ENCODE data around the gene RELL2.
A peak's percentile ranks its signal among the peaks of the same experiment; 100 is the strongest.

Gene RELL2

DNA sequence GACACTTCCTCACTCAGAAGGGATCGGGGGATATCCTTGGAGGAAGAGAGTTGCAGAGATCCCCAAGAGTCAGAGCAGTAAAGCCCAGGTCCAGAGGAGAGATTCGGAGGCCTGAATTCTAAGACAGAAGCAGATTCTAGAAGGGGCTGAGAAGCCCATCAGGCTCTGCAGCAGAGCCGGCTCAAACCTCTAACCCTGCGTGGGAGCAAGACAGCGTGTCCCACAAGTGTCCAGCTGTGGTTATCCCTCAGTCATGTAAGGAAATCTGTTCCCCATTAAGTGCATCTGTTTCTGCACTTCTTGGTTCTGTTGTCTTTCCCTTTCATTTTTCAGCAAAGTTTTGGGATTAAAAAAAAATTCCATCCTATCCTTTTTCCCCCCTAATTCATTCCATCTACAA is 13.2 kb upstream of the RELL2 start:
- Histone ChIP-seq H3K4me3 (ENCODE audit: low read depth in 1 of 2, low read length in 2 of 2) (no peak overlapping the region), H3K9ac (ENCODE audit: low read length) (no peak overlapping the region), H3K27me3 (ENCODE audit: control insufficient read depth in 1 of 2, insufficient read depth in 2 of 2, low read length in 2 of 2) (no peaks in the 10 kb centered on the region), H3K4me1 (ENCODE audit: insufficient read depth, low read length) (no peaks in the 10 kb centered on the region), H3K27ac (ENCODE audit: low read depth, low read length) (no peak overlapping the region), H3K9me3 (ENCODE audit: low read length) (no peaks in the 10 kb centered on the region), H3K36me3 (ENCODE audit: insufficient read depth, low read length) (peaks cover 68% of the 10 kb centered on the region)

DNA sequence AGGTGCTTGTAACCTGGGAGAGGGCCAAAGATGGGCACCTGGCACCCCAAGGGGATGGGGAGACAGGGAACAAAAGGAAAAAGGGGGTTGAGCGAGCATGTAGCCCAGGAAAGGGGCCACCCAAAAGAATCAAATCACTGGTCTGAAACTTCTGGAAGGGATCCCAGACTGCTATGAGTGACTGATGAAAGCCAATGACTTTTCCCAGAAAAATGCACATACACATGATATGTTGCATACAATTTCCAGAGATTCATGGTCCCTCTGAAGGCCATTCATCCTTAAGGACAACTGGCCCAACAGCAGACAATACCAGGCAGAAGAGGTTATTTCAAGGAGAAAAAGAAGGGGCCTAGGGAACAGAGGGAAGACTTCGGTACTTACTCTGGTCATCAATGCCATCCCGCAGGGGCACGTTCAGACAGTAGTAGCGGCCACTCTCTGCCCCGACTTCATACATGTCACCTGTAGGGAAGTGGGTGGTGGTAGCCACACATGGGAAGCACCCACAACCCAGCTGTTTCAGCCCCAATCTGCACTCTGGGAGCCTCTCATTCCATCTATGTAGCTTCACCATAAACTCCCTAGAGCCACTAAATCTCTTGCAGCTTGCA is 8.5 kb upstream of the RELL2 start:
- Histone ChIP-seq H3K27ac (ENCODE audit: low read depth, low read length) (no peak overlapping the region), H3K4me3 (ENCODE audit: low read depth in 1 of 2, low read length in 2 of 2) (no peak overlapping the region), H3K36me3 (ENCODE audit: insufficient read depth, low read length) (peaks cover 62% of the 10 kb centered on the region), H3K9ac (ENCODE audit: low read length) (no peak overlapping the region), H3K4me1 (ENCODE audit: insufficient read depth, low read length) (no peaks in the 10 kb centered on the region), H3K9me3 (ENCODE audit: low read length) (no peaks in the 10 kb centered on the region), H3K27me3 (ENCODE audit: control insufficient read depth in 1 of 2, insufficient read depth in 2 of 2, low read length in 2 of 2) (no peaks in the 10 kb centered on the region)

DNA sequence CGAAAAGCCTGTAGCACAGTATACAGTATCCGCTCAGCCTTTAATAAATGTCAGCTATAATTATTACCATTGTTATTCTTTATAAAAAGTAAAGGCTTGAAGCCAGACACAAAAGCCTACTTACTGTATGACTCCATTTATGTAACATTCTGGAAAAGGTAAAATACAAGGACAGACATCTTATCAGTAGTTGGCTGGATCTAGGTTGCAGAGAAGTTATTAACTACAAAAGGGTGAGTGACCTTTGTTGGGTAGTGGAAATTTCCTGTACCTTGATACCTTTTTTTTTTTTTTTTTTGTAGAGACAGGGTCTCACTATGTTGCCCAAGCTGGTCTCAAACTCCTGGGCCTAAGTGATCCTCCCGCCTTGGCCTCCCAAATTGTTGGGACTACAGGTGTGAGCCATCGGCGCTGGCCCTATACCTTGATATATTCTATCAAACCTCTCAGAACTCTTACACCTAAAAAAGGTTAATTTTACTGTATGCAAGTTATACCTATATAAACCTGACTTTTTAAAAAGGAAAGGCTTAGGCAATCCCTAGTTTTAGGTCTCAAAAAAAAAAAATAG is 6.1 kb upstream of the RELL2 start:
- Histone ChIP-seq H3K4me1 (ENCODE audit: insufficient read depth, low read length) (peaks cover 11% of the 10 kb centered on the region), H3K27ac (ENCODE audit: low read depth, low read length) (no peak overlapping the region), H3K9ac (ENCODE audit: low read length) (no peak overlapping the region), H3K9me3 (ENCODE audit: low read length) (no peaks in the 10 kb centered on the region), H3K36me3 (ENCODE audit: insufficient read depth, low read length) (peaks cover 44% of the 10 kb centered on the region), H3K27me3 (ENCODE audit: control insufficient read depth in 1 of 2, insufficient read depth in 2 of 2, low read length in 2 of 2) (no peaks in the 10 kb centered on the region), H3K4me3 (ENCODE audit: low read depth in 1 of 2, low read length in 2 of 2) (no peak overlapping the region)

DNA sequence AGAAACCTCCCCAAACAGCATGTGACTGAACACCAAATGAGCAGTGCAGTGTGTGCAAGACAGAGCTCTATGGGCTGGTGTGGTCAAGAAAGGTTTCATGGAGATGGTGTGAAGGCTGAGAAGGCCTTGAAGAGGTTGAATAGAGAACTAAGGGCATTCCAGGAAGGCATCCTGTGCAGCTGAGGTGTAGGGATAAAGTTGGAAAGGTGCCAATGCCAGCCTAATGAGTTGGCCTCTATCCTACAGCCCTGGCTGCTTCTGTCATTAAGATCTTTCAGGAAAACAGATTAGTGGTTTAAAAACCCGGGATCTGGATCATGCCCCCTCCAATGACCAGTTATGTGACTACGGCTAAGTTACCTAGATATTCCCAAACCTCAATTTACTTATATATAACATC is 4.1 kb upstream of the RELL2 start:
- no peak overlapping the region for H3K4me3 ChIP-seq (ENCODE audit: low read depth in 1 of 2, low read length in 2 of 2)
- H3K27me3 ChIP-seq (ENCODE audit: control insufficient read depth in 1 of 2, insufficient read depth in 2 of 2, low read length in 2 of 2): peaks cover 0 to 6% of the 10 kb centered on the region in 2 donors
- H3K4me1 ChIP-seq (ENCODE audit: insufficient read depth, low read length): peaks cover 19% of the 10 kb centered on the region
- H3K36me3 ChIP-seq (ENCODE audit: insufficient read depth, low read length): peaks cover 33% of the 10 kb centered on the region
- no peaks in the 10 kb centered on the region for H3K9me3 ChIP-seq (ENCODE audit: low read length)
- no peak overlapping the region for H3K9ac ChIP-seq (ENCODE audit: low read length)
- H3K27ac ChIP-seq (ENCODE audit: low read depth, low read length): no peak overlapping the region

DNA sequence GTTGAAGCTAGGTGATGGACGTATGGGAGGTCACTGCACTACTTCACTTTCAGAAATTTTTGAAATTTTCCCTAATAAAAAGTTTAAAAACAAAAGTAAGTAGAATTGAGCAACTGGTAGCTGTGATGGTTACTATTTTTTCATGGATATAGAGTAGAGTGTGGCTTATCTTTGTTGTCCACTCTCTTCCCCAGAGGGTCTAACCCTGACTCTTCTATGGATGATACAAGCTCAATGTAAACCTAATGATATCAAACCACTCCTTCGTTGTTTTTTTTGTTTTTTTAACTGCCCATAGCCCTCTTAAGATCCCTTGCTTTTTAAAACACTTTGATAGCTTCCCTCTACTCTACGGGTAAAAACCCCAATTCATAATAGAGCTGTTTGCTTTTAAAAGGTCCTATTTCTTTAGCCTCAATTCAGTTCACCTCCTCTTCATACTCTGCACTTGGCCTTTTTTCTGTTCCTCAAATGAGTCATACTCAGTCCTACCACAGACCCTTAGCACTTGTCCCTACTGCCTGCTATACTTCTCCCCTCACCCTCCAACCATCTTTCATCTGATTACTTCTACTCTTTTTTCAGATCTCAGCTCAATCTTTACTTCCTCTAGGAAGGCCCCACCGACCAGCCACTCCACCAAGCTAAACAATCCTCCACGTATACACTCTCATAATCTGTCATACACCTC is 2.8 kb upstream of the RELL2 start:
- Histone ChIP-seq H3K9ac (ENCODE audit: low read length) (no peak overlapping the region), H3K27me3 (ENCODE audit: control insufficient read depth in 1 of 2, insufficient read depth in 2 of 2, low read length in 2 of 2) (peaks cover 3 to 14% of the 10 kb centered on the region in 2 donors), H3K4me1 (ENCODE audit: insufficient read depth, low read length) (peaks cover 21% of the 10 kb centered on the region), H3K27ac (ENCODE audit: low read depth, low read length) (no peak overlapping the region), H3K9me3 (ENCODE audit: low read length) (no peaks in the 10 kb centered on the region), H3K36me3 (ENCODE audit: insufficient read depth, low read length) (peaks cover 20% of the 10 kb centered on the region), H3K4me3 (ENCODE audit: low read depth in 1 of 2, low read length in 2 of 2) (no peak overlapping the region)

DNA sequence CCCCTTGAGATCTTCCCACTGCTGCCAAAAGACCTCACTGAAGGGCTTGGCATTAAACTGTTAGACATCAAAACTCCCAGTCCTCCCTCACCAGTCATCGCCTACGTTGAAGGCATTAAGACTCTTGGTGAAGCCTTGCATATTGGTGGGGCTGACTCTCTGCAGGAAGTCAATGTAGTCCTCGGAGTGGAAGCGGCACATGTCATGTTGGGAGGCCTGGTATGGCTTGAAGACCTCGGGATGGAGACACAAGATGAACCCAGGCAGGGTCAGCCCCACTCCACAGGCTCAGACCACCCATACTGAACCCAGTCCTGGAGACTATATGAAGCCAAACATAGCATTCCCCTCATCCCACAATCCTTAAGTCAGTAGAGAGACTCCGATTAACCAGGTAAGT is 2.1 kb upstream of the RELL2 start:
- Histone ChIP-seq H3K27ac (ENCODE audit: low read depth, low read length) (no peak overlapping the region), H3K4me3 (ENCODE audit: low read depth in 1 of 2, low read length in 2 of 2) (no peak overlapping the region), H3K27me3 (ENCODE audit: control insufficient read depth in 1 of 2, insufficient read depth in 2 of 2, low read length in 2 of 2) (peaks cover 3 to 14% of the 10 kb centered on the region in 2 donors), H3K36me3 (ENCODE audit: insufficient read depth, low read length) (peaks cover 13% of the 10 kb centered on the region), H3K4me1 (ENCODE audit: insufficient read depth, low read length) (peaks cover 21% of the 10 kb centered on the region), H3K9me3 (ENCODE audit: low read length) (no peaks in the 10 kb centered on the region), H3K9ac (ENCODE audit: low read length) (no peak overlapping the region)

DNA sequence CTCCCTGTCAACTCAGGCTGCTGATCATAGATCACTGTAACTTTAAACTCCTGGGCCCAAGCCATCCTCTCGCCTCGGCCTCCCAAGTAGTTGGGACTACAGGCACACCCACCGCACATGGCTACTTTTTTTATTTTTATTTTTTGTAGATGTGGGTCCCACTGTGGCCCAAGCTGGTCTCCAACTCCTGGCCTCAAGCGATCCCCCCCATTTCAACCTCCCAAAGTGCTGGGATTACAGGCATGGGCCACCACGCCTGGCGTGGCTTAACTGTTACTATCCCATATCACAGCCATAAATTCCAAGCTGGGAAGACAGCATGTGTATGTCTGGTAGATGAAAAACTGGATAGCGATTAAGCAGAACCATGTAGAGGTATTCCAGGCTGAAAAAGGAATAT is 1.2 kb upstream of the RELL2 start:
- Histone ChIP-seq H3K27ac (ENCODE audit: low read depth, low read length) (no peak overlapping the region), H3K27me3 (ENCODE audit: control insufficient read depth in 1 of 2, insufficient read depth in 2 of 2, low read length in 2 of 2) (peaks cover 3 to 14% of the 10 kb centered on the region in 2 donors), H3K36me3 (ENCODE audit: insufficient read depth, low read length) (peaks cover 10% of the 10 kb centered on the region), H3K9ac (ENCODE audit: low read length) (peak overlapping the region; percentile 40), H3K9me3 (ENCODE audit: low read length) (no peaks in the 10 kb centered on the region), H3K4me1 (ENCODE audit: insufficient read depth, low read length) (peaks cover 21% of the 10 kb centered on the region), H3K4me3 (ENCODE audit: low read depth in 1 of 2, low read length in 2 of 2) (peak overlapping the region; percentile 85 to 92)

DNA sequence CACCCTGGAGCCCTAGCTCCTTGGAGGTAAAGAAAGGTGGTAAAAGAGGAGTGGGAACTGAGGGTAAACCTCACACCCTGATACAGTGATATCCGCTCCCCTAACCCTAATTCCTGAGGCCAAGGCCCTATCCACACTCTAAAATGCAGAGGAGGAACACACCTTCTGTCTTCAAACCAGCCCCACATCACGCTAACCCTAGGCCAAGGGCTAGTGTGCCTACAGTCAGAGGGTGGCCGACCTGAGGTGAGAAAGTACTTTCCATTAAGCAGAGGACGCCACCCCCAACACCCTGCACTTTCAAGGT is 738 bp upstream of the RELL2 start:
- Histone ChIP-seq H3K4me1 (ENCODE audit: insufficient read depth, low read length) (peaks cover 21% of the 10 kb centered on the region), H3K36me3 (ENCODE audit: insufficient read depth, low read length) (peaks cover 14% of the 10 kb centered on the region), H3K27me3 (ENCODE audit: control insufficient read depth in 1 of 2, insufficient read depth in 2 of 2, low read length in 2 of 2) (peaks cover 3 to 14% of the 10 kb centered on the region in 2 donors), H3K9ac (ENCODE audit: low read length) (peak overlapping the region; percentile 40), H3K9me3 (ENCODE audit: low read length) (no peaks in the 10 kb centered on the region), H3K27ac (ENCODE audit: low read depth, low read length) (peak overlapping the region; percentile 69), H3K4me3 (ENCODE audit: low read depth in 1 of 2, low read length in 2 of 2) (peak overlapping the region; percentile 85 to 92)

DNA sequence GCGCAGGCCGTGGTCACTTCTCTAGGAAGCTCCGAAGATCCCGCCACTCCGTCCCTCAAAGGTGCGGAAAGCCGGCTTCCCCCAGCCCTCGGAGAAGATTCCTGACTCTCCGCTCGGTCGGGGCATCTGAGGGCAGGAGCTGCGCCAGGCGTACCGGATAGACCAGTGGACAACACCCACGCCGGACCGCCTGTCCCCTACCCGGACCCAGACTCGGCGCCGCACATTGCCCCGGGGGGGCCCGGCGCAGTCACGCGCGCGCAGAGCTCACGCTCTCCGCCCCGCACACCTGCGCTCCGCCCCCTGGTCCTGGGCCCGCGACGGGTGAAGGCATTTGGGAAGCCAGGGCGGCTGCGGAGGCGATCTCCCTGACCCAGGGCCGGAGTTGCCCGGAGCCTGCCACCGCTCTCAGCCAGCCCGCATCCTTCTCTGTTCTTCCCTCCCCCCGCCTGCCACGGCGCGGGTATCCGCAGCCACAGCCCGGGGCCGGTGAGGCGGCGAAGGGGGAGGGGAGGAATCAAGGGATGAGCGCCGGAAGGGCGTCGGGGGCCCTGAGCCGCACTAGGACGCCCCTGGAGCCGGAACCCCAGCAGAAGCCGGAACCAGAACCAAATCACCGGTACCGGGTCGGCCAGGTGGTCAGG is 448 bp downstream of the RELL2 start:
- H3K4me3 ChIP-seq (ENCODE audit: low read depth in 1 of 2, low read length in 2 of 2): peak overlapping the region; percentile 85 to 92
- peaks cover 3 to 14% of the 10 kb centered on the region in 2 donors for H3K27me3 ChIP-seq (ENCODE audit: control insufficient read depth in 1 of 2, insufficient read depth in 2 of 2, low read length in 2 of 2)
- peaks cover 21% of the 10 kb centered on the region for H3K4me1 ChIP-seq (ENCODE audit: insufficient read depth, low read length)
- H3K9ac ChIP-seq (ENCODE audit: low read length): no peak overlapping the region
- peaks cover 15% of the 10 kb centered on the region for H3K36me3 ChIP-seq (ENCODE audit: insufficient read depth, low read length)
- H3K9me3 ChIP-seq (ENCODE audit: low read length): no peaks in the 10 kb centered on the region
- H3K27ac ChIP-seq (ENCODE audit: low read depth, low read length): no peak overlapping the region

DNA sequence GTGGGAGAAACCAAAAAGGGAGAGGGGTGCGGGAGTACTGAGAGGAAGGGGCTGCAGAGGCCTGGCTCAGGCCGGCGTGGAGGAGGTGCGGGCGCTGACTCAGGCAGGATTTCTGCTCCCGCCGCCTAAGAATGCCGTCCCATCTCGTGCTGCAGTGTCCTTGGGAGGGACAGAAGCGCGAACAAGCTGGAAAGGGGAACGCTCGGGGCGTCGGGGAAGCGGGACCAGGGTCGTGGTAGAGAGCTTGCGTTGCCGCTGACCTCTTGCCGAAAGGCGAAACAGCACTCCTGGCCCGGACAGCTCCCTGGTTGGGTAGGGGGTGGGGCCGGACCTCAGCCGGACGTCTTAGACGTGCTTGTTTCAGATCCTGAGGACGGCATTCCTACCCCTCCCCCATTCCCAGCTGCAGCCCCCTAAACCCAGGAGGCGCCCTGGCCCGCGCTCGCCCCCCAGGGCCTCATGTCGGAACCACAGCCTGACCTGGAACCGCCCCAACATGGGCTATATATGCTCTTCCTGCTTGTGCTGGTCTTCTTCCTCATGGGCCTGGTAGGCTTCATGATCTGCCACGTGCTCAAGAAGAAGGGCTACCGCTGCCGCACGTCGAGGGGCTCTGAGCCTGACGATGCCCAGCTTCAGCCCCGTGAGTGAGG is 1.1 kb downstream of the RELL2 start:
- no peak overlapping the region for H3K27ac ChIP-seq (ENCODE audit: low read depth, low read length)

DNA sequence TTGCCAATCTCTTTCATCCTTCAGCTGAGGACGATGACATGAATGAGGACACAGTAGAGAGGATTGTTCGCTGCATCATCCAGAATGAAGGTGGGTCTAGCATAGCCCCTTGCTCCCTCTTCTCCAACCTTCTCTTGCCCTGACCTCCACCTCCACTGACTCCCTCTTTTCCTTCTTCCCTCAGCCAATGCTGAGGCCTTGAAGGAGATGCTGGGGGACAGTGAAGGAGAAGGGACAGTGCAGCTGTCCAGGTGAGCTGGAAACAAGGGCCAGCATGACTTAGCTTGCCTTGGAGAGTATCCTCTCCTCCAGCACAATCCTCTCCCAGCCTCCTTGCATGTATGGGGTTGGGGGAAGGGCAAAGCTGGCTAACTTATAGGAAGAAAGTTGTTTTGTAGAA is 2.0 kb downstream of the RELL2 start:
- Histone ChIP-seq H3K36me3 (ENCODE audit: insufficient read depth, low read length) (peaks cover 10% of the 10 kb centered on the region), H3K27ac (ENCODE audit: low read depth, low read length) (no peak overlapping the region), H3K27me3 (ENCODE audit: control insufficient read depth in 1 of 2, insufficient read depth in 2 of 2, low read length in 2 of 2) (peaks cover 3 to 14% of the 10 kb centered on the region in 2 donors), H3K9ac (ENCODE audit: low read length) (no peak overlapping the region), H3K9me3 (ENCODE audit: low read length) (no peaks in the 10 kb centered on the region), H3K4me3 (ENCODE audit: low read depth in 1 of 2, low read length in 2 of 2) (no peak overlapping the region), H3K4me1 (ENCODE audit: insufficient read depth, low read length) (peaks cover 21% of the 10 kb centered on the region)

More for the DNA sequence above, 1.1 kb downstream of the RELL2 start:
- Histone ChIP-seq H3K9me3 (ENCODE audit: low read length) (no peaks in the 10 kb centered on the region), H3K4me3 (ENCODE audit: low read depth in 1 of 2, low read length in 2 of 2) (peak overlapping the region; percentile 85 to 92), H3K4me1 (ENCODE audit: insufficient read depth, low read length) (peaks cover 21% of the 10 kb centered on the region), H3K27me3 (ENCODE audit: control insufficient read depth in 1 of 2, insufficient read depth in 2 of 2, low read length in 2 of 2) (peaks cover 3 to 14% of the 10 kb centered on the region in 2 donors), H3K9ac (ENCODE audit: low read length) (no peak overlapping the region), H3K36me3 (ENCODE audit: insufficient read depth, low read length) (peaks cover 10% of the 10 kb centered on the region)

Data from muscle layer of colon (tissue), 2 donors.